IMR-90 (cell line): ENCODE measurements around the gene ZNF827. TPM values are rescaled to one million over a fixed set of nuclear protein-coding genes. Genes with fewer than 3 reads are reported as not detected.
A peak's percentile ranks its signal among the peaks of the same experiment; 100 is the strongest.

Source experiments
- ATAC-seq: fragments of 200-7000 bp; cut with Tn5 transposase; 2 replicates; pipeline ENCODE4 v1.9.1; 2020; ENCODE audit warnings: low read depth, mild to moderate bottlenecking, moderate library complexity
- BruUV-seq: library from RNA; stranded (reverse); fragments of 400-500 nt; replicated peaks from 2 replicates; lab custom pipeline; 2021; lab: Mats Ljungman, UMichigan
- CTCF ChIA-PET: fragments of 300-600 bp; formaldehyde crosslinking; extraction: SDS; loops from one replicate; lab custom pipeline; 2021; ENCODE audit warnings: antibody characterized with exemption; lab: Yijun Ruan, JAX
- POLR2A ChIA-PET: fragments of 300-600 bp; sonication (Branson Sonifier 250); formaldehyde crosslinking; loops from one replicate; lab custom pipeline; 2022; ENCODE audit warnings: antibody characterized with exemption; ENCODE audit not compliant: unreplicated experiment; lab: Charles Lee
- DNase-seq: peaks from one replicate; pipeline ENCODE4 v3.0.0; 2013
- H2AFZ ChIP-seq: replicated peaks from 2 replicates; pipeline ENCODE3; 2013; ENCODE audit warnings: low read length, mild to moderate bottlenecking; ENCODE audit not compliant: poor library complexity
- H2AK5ac ChIP-seq: 2 replicates; pipeline ENCODE4 v1.6.1; 2013; ENCODE audit warnings: low read depth, low read length, inconsistent platforms
- H2AK9ac ChIP-seq: replicated peaks from 2 replicates; pipeline ENCODE3; 2013; ENCODE audit warnings: mild to moderate bottlenecking, low read depth, low read length, moderate library complexity; ENCODE audit not compliant: poor library complexity
- H2BK120ac ChIP-seq: 2 replicates; pipeline ENCODE4 v1.6.1; 2013; ENCODE audit warnings: low read depth, low read length, inconsistent platforms
- H2BK15ac ChIP-seq: 3 replicates; pipeline ENCODE4 v1.6.1; 2013; ENCODE audit warnings: low read depth, low read length, inconsistent platforms
- H2BK20ac ChIP-seq: 2 replicates; pipeline ENCODE4 v1.6.1; 2013; ENCODE audit warnings: low read depth, mild to moderate bottlenecking, inconsistent platforms, low read length, moderate library complexity
- H2BK5ac ChIP-seq: 2 replicates; pipeline ENCODE4 v1.6.1; 2013; ENCODE audit warnings: mild to moderate bottlenecking, low read depth, low read length, inconsistent platforms; ENCODE audit not compliant: poor library complexity, severe bottlenecking
- H3K14ac ChIP-seq: replicated peaks from 2 replicates; pipeline ENCODE4 v1.6.1; 2013; ENCODE audit warnings: low read depth, low read length, inconsistent platforms
- H3K18ac ChIP-seq: 2 replicates; pipeline ENCODE4 v1.6.1; 2013; ENCODE audit warnings: low read depth, low read length, control low read depth
- H3K23ac ChIP-seq: 2 replicates; pipeline ENCODE4 v1.6.1; 2013; ENCODE audit warnings: low read depth, low read length, inconsistent platforms
- H3K27ac ChIP-seq: 2 replicates; pipeline ENCODE4 v1.5.1; 2013; ENCODE audit warnings: mild to moderate bottlenecking, control low read depth, low read length; ENCODE audit not compliant: insufficient read depth
- H3K27me3 ChIP-seq: 2 replicates; pipeline ENCODE4 v1.6.1; 2013; ENCODE audit warnings: low read length; ENCODE audit not compliant: control insufficient read depth, insufficient read depth
- H3K36me3 ChIP-seq: 2 replicates; pipeline ENCODE4 v1.6.1; 2013; ENCODE audit warnings: low read length, mixed read lengths; ENCODE audit not compliant: control insufficient read depth, insufficient read depth
- H3K4ac ChIP-seq: 2 replicates; pipeline ENCODE4 v1.6.1; 2013; ENCODE audit warnings: low read depth, low read length, inconsistent platforms
- H3K4me1 ChIP-seq: 2 replicates; pipeline ENCODE4 v1.6.1; 2013; ENCODE audit warnings: low read length, mixed read lengths; ENCODE audit not compliant: control insufficient read depth, insufficient read depth
- H3K4me2 ChIP-seq: 2 replicates; pipeline ENCODE4 v1.6.1; 2013; ENCODE audit warnings: low read depth, mild to moderate bottlenecking, control low read depth, low read length, moderate library complexity
- H3K4me3 ChIP-seq: 2 replicates; pipeline ENCODE4 v1.5.1; 2013; ENCODE audit warnings: low read depth, mild to moderate bottlenecking, control low read depth, low read length, moderate library complexity; ENCODE audit not compliant: insufficient read depth
- H3K56ac ChIP-seq: 2 replicates; pipeline ENCODE4 v1.6.1; 2013; ENCODE audit warnings: low read length, inconsistent platforms; ENCODE audit not compliant: insufficient read depth; ENCODE audit errors: extremely low read depth
- H3K79me1 ChIP-seq, 2 experiments: 2 replicates each; pipeline ENCODE4 v1.6.1; 2013; ENCODE audit warnings: low read length in 2 of 2, inconsistent platforms in 1 of 2, low read depth in 1 of 2
- H3K9ac ChIP-seq: 2 replicates; pipeline ENCODE4 v1.6.1; 2013; ENCODE audit warnings: low read depth, low read length, control low read depth
- H3K9me1 ChIP-seq: 2 replicates; pipeline ENCODE4 v1.6.1; 2013; ENCODE audit warnings: low read length, inconsistent platforms; ENCODE audit not compliant: insufficient read depth
- H3K9me3 ChIP-seq: 2 replicates; pipeline ENCODE4 v1.6.1; 2013; ENCODE audit warnings: low read length; ENCODE audit not compliant: control insufficient read depth, insufficient read depth
- H4K20me1 ChIP-seq: 2 replicates; pipeline ENCODE4 v1.6.1; 2013; ENCODE audit warnings: low read length, inconsistent platforms; ENCODE audit not compliant: insufficient read depth
- H4K5ac ChIP-seq: 2 replicates; pipeline ENCODE4 v1.6.1; 2013; ENCODE audit warnings: mild to moderate bottlenecking, low read depth, low read length, control low read depth
- H4K8ac ChIP-seq, 2 experiments: 2 replicates each; pipeline ENCODE4 v1.6.1; 2013; ENCODE audit warnings: low read depth in 2 of 2, low read length in 2 of 2, control low read depth in 1 of 2, inconsistent platforms in 1 of 2
- H4K91ac ChIP-seq: 2 replicates; pipeline ENCODE4 v1.6.1; 2013; ENCODE audit warnings: low read depth, low read length, inconsistent platforms; ENCODE audit not compliant: insufficient read depth
- CEBPB ChIP-seq: IDR thresholded peaks from 2 replicates; pipeline ENCODE4 v1.6.1; 2012; ENCODE audit warnings: low read depth, low read length, improper control_type of control experiment
- FOS ChIP-seq: fragments of 150-350 bp; IDR thresholded peaks from 2 replicates; pipeline ENCODE4 v1.6.1; 2016; ENCODE audit warnings: low read depth, low read length
- MAFK ChIP-seq: IDR thresholded peaks from 2 replicates; pipeline ENCODE4 v1.6.1; 2012; ENCODE audit warnings: low read depth, low read length, improper control_type of control experiment
- POLR2A ChIP-seq: IDR thresholded peaks from 2 replicates; pipeline ENCODE4 v1.6.1; 2012; ENCODE audit warnings: mild to moderate bottlenecking, low read depth, low read length
- RFX5 ChIP-seq: IDR thresholded peaks from 2 replicates; pipeline ENCODE4 v1.8.0; 2012; ENCODE audit warnings: low read depth, mild to moderate bottlenecking, low read length, moderate library complexity
- WGBS, 2 experiments: methylation state at CpG; one replicate each; pipeline versions ENCODE4 v1.1.5 to v1.1.7; 2013; ENCODE audit warnings: missing lambda C conversion rate in 2 of 2; ENCODE audit not compliant: insufficient read length in 1 of 2; ENCODE audit errors: extremely low coverage in 2 of 2; 5-methylcytosine and 5-hydroxymethylcytosine counted together
- dilution Hi-C: fragments of 300-500 bp; cut with HindIII; formaldehyde crosslinking; loops from one replicate; pipeline ENCODE4 v1.14.3; 2018; ENCODE audit warnings: low sequenced_read_pairs; ENCODE audit not compliant: unreplicated experiment
- in situ Hi-C: fragments of 300-500 bp; cut with MboI; formaldehyde crosslinking; loops from 3 replicates; pipeline ENCODE4 v1.14.3; 2019; ENCODE audit warnings: low sequenced_read_pairs, inconsistent platforms, mixed read lengths
- intact Hi-C: fragments of 100-400 bp; cut with micrococcal nuclease; formaldehyde crosslinking; loops from 2 replicates; pipeline ENCODE4 v1.10.0; 2022
- polyA plus RNA-seq, 3 experiments: library from polyadenylated mRNA; depleted of rRNA; stranded (reverse); fragments of >200 nt; gene quantifications; 2 replicates each; pipeline ENCODE4 v1.2.3, GENCODE V29; 2012; ENCODE audit warnings: low replicate concordance in 1 of 3
- total RNA-seq: library from RNA; depleted of rRNA; stranded (reverse); fragments of >200 nt; gene quantifications from 2 replicates; pipeline ENCODE4 v1.2.3, GENCODE V29; 2012
- TF ChIP-seq, protein P1 (sequence below): fragments of 150-350 bp; IDR thresholded peaks from 2 replicates; pipeline ENCODE4 v1.6.1; 2016; ENCODE audit warnings: low read depth, mild to moderate bottlenecking, low read length, moderate library complexity, borderline replicate concordance
- TF ChIP-seq, protein P2 (sequence below): conservative IDR thresholded peaks from 2 replicates; pipeline ENCODE4 v1.5.1; 2012; ENCODE audit warnings: mild to moderate bottlenecking, low read depth, low read length, improper control_type of control experiment

ZNF827 gene
- total and polyA plus RNA-seq, 2 of the 4 experiments (the other 2 are of a cell fraction): 6.6 to 31.7 TPM

DNA sequence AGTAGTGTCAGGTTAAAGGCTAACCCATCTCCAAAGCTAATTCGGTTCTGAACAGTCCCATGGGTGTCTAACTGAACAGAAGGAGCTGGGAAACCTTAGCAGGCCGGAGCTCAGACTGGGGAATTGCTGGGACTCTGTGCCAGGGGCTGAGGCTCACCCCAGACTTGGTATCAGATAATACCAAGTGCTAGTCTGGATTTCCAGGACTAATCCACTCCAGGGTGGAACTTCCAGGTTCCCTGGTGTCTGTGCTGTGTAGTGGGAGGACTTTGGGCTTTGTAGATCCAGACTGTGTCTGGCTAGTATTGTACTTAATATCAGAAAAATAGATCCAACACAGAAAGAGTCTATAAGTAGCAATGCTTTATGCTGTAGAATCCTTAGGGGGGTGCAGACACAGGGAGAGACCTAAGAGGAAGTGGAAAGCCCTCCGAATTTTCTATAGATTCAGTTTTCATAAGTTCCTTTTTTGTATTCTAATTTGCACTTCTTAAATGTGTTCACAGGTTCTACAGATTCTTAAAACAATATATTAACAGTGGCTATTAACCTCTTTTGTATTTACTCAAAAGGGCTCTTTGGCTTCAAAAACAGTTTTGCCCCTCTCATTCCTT, 4.1 kb downstream of the ZNF827 start:
- H4K5ac ChIP-seq: peak overlapping the region; percentile 70
- 40% methylated on average over 1 of the region's 3 CpGs; no CpG with 5 or more reads in 1 of the 2 experiments for whole genome bisulfite sequencing, 2 experiments
- ChIA-PET CTCF (no interaction called here), POLR2A (no interaction called here)
- H4K91ac ChIP-seq: peak overlapping the region; percentile 38; the same call in 1 of the 2 replicates
- H3K18ac ChIP-seq: no peak overlapping the region
- no peak overlapping the region for H2AK5ac ChIP-seq
- H3K4me1 ChIP-seq: peaks cover 7% of the 10 kb centered on the region
- H2BK15ac ChIP-seq: no peak overlapping the region; the same call in 2 of the 3 replicates
- H3K23ac ChIP-seq: peak overlapping the region; percentile 48
- no peaks in the 10 kb centered on the region for H3K9me3 ChIP-seq
- H3K27ac ChIP-seq: 0 out of 2 replicates have a peak overlapping the region, but pooled peaks have one; percentile 2
- dilution Hi-C loops: no loop called here
- no peak overlapping the region for H2BK5ac ChIP-seq
- H3K56ac ChIP-seq: no peak overlapping the region
- H2BK120ac ChIP-seq: no peak overlapping the region
- H3K9me1 ChIP-seq: no peaks in the 10 kb centered on the region; the same call in 1 of the 2 replicates
- H3K14ac ChIP-seq: peak overlapping the region; percentile 53
- H3K4me2 ChIP-seq: no peak overlapping the region; the same call in 1 of the 2 replicates
- H3K79me1 ChIP-seq: peaks cover 33 to 59% of the 10 kb centered on the region in 2 experiments
- intact Hi-C loops: loop anchor here (5.0 to 10.0 kb wide), 3 partner anchors 243 to 700 kb away; partner anchors contain the start of genes C4orf51 and LSM6
- no peaks in the 10 kb centered on the region for H4K20me1 ChIP-seq
- no peaks in the 10 kb centered on the region for H3K27me3 ChIP-seq
- H3K4ac ChIP-seq: peak overlapping the region; percentile 49
- in situ Hi-C loops: no loop called here
- TF ChIP-seq FOS (no peak), RFX5 (no peak), MAFK (no peak), CEBPB (no peak), POLR2A (no peak)
- TF ChIP-seq, protein P1, sequence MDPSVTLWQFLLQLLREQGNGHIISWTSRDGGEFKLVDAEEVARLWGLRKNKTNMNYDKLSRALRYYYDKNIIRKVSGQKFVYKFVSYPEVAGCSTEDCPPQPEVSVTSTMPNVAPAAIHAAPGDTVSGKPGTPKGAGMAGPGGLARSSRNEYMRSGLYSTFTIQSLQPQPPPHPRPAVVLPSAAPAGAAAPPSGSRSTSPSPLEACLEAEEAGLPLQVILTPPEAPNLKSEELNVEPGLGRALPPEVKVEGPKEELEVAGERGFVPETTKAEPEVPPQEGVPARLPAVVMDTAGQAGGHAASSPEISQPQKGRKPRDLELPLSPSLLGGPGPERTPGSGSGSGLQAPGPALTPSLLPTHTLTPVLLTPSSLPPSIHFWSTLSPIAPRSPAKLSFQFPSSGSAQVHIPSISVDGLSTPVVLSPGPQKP: no peak
- TF ChIP-seq, protein P2, sequence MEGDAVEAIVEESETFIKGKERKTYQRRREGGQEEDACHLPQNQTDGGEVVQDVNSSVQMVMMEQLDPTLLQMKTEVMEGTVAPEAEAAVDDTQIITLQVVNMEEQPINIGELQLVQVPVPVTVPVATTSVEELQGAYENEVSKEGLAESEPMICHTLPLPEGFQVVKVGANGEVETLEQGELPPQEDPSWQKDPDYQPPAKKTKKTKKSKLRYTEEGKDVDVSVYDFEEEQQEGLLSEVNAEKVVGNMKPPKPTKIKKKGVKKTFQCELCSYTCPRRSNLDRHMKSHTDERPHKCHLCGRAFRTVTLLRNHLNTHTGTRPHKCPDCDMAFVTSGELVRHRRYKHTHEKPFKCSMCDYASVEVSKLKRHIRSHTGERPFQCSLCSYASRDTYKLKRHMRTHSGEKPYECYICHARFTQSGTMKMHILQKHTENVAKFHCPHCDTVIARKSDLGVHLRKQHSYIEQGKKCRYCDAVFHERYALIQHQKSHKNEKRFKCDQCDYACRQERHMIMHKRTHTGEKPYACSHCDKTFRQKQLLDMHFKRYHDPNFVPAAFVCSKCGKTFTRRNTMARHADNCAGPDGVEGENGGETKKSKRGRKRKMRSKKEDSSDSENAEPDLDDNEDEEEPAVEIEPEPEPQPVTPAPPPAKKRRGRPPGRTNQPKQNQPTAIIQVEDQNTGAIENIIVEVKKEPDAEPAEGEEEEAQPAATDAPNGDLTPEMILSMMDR: no peak
- no peaks in the 10 kb centered on the region for H3K36me3 ChIP-seq
- H2AK9ac ChIP-seq: no peak overlapping the region
- no peak overlapping the region for H2AFZ ChIP-seq
- no peak overlapping the region for H2BK20ac ChIP-seq
- no peak overlapping the region for H3K9ac ChIP-seq
- ATAC-seq: no peak
- DNase-seq: no peak
- H4K8ac ChIP-seq: peak overlapping the region in 1 of 2 experiments; percentile 26; a peak in 1 of 4 replicates
- no TSS peak for BruUV-seq
- no peak overlapping the region for H3K4me3 ChIP-seq
